Activated CD4-positive, CD25-positive, alpha-beta regulatory T cell treated with anti-CD3 and anti-CD28 coated beads, Interleukin-2, amount 50 U/mL, for 24 hours (primary cell): Measurements from ENCODE around the gene FGF4.

Experiments
- ATAC-seq, 2 donors: fragments of 150-1000 bp; cut with Tn5 transposase; one replicate each; pipeline ENCODE4 v1.10.0; 2021; ENCODE audit warnings: mild to moderate bottlenecking in 1 of 2, moderate library complexity in 1 of 2

Gene FGF4, protein sequence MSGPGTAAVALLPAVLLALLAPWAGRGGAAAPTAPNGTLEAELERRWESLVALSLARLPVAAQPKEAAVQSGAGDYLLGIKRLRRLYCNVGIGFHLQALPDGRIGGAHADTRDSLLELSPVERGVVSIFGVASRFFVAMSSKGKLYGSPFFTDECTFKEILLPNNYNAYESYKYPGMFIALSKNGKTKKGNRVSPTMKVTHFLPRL

DNA sequence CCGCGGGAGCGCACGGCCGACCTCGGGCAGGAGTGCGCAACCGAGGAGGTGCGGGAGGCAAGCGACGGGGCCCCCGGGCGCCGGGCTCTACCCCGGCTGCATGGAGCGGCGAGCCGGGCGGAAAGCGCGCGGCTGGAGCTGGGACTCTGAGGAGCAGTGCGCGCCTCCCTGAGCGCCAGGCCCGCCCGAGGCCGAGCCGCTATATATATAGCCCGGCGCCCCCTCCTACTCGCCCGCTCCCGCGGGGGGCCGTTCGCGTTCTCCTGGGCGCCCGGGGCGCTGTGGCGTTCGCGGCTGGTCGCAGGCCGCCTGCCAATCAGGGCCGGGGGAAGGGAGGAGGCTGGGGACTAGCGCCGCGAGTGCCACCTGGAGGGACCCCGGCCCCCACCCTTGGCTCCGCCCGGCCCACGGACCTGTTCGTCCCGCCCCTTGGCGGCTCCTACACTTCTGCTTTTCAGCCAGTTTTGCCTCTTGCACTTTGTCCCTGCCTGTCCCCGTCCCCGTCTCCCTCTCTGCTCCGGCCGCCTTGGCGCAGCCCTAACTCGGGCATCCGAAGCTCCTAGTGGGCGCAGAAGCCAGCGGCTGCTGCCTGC lies at the start of gene FGF4:
Gene FGF4, minus strand, starts transcription at position 179 of the 593 bp plus-strand sequence. CDS start 257 bp downstream, outside the sequence.
- ATAC-seq: no peak

DNA sequence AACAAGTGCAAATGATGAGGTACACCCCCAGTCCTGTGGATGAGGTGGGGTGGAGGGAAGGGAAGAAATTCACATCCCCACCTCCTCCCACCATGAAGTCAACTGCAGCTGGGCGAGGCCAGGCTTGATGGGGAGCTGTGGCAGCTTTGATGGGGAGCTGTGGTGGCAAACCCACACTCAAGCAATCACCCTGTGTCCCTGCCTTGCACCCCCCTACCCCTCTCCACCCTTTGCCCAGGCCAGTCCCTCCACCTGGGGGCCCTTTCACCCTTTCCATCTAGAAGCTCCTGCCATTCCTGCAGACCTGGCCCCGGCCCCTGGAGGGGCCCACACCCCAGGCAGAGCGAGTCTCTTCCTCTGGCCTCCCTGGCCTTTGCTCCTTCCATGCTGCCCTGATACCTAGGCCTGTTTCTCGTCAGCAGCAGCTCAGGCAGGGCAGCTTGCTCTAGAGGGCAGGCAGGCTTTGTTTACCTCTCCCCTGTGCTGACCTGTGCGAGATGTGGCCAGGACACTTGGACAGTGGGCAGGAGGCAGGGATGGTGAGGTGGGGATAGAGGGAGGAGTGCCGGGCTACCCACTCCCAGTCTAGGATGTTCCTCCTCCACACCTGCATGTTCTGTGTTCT lies 48.6 kb upstream of the FGF4 start:
- no peak for ATAC-seq

DNA sequence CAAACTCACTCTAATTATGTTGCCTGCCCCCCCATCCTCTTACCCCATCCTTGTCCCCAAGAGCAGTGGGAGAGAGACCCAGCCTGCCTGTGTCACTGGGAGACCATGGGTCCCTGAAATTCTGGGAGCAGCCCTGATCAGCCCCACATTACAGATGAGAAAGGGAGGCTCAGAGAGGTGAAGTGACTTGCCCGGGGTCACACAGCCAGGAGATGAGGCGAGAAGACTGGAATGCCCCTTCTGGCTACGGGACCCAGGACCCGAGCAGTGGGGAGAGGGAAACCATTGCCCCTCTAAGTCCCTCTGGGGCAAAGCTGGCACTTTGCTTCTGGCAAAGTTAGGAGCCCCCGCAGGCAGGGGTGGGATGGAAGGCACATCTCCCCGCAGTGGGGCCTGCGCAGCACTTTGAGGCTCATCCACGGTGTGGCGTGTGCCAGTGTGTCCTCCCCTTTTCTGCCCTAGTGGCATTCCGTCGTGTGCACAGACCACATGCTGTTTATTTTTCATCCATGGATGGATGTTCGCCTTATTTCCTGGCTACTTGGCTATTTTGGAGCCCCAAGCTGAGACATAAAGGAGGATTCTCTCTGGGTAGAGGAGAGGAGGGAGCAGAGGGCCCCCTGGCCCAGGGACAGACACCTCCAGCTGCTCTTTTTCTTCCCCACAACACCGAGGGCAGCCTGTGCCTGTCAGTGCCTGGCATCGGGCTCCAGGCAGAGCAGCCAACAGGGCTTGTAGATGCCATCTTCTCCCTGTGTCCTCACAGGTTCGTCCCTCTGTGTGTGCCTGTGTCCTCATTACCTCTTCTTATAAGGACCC lies 47.7 kb upstream of the FGF4 start:
- no peak for ATAC-seq

DNA sequence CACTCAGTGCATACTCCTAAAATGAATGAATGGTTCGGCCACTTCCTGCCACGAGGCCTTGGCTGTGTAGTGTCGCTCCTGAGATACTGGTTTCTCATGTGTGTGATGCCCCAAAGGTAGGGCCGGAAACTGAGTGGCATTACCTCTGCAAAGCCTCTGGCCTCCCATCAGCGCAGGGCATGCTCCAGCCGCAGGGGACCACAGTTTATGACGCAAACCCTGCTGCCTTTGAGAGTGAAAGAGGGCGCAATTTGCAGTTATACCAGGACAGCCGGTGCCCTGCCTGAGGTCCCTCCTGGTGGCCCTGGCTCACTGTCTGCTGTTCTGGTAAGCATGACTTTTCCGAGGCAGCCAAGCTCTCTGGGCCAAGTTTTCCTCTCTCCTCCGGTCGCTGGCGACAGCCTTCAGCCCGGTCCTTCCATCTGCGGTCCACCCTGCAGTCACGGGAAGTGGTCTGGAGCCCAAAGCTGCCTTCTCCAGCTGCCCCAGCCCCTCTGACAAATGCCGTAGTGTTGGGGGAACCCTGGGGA lies 46.4 kb upstream of the FGF4 start:
- no peak for ATAC-seq

DNA sequence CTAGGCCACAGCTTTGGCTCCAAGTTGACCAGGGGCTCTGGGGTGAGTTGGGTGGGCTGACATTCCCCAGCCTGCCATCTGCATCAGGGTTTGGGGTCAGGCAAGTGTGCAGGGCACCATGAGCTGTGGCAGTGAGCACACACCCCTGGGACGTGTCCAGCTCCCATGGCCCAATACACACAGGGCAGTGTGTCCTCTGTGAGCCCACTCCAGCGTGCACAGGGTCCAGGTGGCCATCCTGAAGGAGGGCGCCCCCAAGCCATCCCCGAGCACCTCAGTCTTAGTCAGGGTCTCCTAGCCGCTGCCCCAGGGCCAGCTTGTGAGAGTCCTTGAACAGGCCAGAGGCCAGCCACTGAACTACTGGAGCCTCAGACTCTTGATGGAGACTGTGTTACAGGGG lies 45.3 kb upstream of the FGF4 start:
- ATAC-seq: no peak

DNA sequence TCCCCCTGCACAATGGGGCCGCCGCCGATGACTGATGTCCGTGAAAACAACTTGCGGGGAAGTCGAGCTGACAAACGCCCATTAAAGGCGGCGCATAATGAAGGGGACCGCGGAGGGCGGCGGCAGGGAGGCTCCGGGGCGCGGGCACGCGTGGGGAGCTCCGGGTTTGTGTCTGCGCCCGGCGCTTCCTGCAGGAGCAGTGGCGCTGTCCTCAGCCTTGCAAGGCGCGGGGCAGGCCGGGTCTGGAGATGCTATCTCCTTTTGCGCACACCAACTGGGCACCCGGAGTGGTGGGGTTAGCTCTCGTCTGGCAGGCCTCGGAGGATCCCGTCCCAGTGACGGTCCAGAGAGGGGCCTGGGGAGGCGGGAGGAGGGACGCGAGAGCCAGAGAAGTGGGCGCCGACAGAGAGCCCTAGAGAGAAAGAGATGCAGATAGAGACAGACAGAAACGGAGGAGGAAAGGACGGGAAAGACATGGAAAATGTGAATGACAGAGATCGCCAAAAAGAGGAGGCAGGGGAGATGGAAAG lies 44.5 kb upstream of the FGF4 start:
- ATAC-seq: no peak

DNA sequence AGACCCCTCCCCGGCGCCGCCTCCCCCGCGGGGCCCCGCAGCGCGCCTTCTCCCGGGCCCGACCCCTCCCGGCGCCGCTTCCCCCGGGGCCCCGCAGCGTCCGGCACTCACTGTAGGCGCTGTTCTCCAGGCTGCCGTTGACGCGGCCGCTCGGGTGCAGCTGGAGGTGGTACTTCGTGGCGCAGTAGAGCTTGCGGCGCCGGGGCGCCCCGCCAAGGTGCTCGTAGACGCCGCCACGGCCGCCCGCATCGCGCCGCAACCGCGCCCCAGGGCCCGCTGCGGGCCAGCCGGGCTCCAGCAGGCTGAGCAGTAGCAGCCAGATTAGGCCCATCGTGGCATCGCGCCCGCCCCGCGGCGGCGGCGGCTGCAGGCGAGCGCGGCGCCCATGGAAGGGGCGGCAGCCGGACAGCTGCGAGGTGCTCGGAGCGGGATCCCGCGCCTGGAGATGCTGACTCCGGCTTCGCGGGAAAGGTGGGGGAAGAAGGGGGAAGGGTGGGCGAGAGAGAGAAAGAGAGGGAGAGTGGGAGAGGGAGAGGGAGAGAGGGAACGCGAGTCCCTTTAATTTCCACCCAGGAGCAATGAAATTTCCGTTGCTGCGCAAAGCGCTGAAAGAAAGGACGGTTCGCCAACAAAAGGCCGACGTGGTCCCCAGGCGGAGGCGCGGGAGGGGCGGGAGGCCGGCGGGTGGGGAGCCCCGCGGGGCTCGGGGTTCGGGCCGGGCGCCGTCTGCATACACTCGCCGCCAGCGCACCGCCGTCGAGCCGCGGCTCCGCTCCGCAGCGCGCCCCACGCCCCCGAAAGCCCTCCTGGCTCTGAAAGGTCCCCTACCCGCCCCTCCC lies 43.7 kb upstream of the FGF4 start, which contains the start of gene FGF3:
Gene FGF3, minus strand, starts transcription at position 814 of the 839 bp plus-strand sequence. Its CDS starts 483 bp downstream, at position 331.
- ATAC-seq: no peak

DNA sequence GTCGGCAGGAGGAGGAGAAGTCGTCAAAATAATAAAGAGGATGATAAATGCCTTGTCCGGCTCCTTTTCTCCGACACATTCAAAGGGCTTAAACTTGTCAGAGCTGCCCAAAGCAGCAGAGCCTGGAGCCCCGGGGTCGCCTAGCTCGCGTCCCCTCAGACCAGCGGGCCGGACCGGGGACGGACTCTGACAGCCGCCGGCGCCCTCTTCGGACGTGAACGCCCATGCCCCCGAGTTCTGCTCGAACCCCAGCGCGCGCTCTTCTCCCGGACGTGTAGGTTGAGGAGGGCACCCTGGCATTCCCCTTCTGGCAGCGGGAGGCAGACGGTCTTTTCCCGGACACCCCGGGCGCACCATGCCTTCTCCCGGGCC lies 43.1 kb upstream of the FGF4 start:
- no peak for ATAC-seq

DNA sequence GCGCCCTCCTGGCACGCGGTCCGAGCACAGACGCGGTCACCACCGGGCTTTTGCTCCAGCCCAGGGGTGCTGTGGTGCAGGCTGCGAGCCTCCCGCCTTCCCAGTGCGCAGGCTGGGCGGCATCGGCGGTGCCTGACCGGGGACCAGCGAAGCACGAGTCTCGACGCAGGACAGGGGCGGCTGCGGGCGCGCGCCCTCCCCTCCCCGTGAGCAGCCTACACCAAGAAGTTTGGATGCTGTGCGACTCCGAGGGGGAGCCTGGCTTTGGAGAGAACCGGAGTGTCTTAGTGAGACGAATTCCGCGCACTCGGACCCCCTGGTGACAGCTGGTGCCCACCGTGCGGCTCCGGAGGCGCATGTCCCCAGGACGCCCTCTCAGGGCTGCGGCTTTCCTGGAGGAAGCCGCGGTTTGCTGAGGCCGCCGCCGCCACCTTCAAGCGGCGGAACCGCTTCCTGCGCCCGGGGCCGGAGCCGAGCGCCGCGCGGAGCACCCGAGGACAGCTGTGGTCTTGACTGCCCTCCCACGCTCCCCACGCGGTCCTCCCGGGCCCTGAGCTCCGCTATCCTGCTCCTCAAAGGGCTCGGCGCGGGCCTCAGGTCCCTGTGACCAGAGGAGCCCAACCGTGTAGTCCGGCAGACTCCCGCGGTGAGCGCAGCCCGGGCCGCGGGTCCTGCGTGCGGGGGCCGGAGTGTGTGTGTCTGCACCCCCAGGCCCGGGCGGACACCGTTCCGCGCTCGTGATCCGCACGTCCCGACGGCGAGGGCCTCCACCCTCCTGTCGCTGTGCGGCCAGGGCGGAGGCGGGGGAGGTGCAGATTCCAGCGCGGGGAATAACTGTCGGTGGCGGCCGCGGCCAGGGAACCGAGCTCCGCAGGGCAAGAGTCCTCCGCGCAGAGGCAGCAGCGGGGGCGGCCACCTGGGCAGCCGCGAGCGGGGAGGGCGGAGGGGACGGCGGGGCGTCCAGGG lies 42.4 kb upstream of the FGF4 start:
- ATAC-seq: no peak

DNA sequence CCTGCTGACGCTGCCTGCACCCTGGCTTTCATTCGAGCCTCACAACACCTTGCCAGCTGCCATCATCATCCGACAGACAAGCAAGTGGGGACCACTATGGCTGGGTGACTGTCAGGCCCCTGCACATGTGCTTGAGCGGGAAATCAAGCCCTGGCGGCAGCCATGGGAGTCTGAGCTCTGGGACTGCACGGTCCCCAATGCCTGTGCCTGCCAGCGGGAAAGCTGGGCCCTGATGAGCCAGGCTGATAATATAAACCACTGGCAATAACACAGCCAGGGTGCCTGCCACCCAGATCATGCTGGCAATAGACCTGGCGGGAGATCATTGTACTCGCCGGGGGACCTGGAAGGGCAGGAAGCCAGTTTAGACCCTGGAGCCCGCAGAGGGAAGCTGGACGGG lies 41.5 kb upstream of the FGF4 start:
- no peak for ATAC-seq

DNA sequence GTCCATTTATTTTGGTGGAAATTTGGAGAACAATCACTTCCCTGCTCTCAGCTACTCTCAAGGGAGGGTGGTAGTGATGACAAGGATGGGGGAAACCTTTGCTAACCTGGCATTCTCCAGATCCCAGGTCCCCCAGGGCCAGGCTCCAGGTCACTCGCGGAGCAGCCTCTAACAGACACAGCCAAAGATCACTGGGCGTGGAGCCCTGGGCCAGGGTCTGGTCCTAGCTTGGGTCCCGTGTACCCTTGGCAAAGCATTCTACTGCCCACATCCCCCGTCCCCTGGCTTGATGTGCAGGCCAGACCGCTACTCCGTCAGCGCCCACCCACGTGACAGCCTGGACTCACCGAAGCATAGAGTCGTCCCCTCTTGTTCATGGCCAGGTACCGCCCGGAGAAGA lies 40.8 kb upstream of the FGF4 start:
- no peak for ATAC-seq

DNA sequence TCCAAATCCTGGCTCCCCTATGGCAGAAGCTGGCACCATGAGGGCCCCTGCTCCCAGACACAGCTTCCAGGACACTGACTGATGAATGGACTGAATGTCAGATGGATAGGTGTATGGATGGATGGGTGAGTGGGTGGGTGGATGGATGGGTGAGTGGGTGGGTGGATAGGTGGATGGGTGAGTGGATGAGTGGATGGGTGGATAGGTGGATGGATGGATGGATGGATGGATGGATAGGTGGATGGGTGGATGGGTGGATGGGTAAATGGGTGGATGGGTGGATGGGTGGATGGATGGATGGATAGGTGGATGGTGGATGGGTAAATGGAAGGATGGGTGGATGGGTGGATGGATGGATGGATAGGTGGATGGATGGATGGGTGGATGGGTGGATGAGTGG lies 39.8 kb upstream of the FGF4 start:
- ATAC-seq: no peak

DNA sequence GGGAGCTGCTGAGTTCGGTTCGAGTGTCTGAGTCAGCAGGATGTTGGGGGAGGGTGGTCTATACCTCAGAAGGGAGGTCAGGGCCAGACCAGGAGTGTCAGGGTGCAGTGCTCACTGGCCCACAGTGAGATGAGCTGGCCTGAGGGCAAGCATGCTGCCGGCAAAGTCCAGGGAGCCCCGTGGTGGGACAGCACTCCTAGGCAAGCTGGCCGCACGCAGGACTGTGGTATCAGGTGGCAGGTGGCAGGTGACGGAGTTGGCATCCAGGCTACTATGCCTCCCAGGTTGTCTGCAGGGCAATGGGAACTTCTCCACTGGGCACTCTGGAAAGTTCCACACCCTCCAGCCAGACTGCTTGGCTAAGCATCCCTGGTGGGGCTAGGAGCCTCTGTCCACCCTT lies 39.3 kb upstream of the FGF4 start:
- ATAC-seq: no peak

DNA sequence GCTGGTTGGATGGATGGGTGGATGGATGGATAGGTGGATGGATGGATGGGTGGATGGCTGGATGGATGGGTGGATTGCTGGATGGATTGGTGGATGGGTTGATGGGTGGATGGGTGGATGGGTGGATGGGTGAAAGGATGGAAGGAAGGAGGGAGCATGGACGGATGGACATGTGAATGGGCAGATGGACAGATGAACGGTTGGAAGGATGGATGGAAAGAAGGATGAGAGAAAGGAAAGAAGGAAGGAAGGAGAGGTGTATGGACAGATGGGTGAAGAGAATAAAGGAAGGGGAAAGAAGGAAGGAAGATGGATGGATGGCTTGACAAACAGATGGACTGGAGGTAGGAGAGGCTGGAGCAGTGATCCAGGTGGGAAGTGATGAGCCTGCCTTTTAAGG lies 38.7 kb upstream of the FGF4 start:
- no peak for ATAC-seq

DNA sequence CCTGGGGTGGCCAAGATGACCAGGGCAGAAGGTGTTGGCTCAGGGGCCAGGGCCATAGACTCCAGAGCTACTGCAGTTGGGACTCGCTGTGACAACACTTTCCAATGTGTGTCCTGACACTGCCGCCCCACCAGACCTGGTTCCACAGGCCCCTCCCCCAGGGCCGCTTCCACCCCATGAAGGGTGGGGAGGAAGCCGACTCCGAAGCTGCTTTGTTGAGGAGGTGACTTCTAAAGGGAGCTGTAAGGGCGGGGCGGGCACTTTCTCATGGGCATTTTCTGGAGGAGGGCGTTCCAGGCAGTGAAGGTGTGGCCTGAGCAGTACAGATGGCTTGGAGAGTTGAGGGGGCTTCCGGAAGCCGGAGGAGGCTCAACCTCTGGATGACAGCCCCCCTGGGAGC lies 37.8 kb upstream of the FGF4 start:
- no peak for ATAC-seq

DNA sequence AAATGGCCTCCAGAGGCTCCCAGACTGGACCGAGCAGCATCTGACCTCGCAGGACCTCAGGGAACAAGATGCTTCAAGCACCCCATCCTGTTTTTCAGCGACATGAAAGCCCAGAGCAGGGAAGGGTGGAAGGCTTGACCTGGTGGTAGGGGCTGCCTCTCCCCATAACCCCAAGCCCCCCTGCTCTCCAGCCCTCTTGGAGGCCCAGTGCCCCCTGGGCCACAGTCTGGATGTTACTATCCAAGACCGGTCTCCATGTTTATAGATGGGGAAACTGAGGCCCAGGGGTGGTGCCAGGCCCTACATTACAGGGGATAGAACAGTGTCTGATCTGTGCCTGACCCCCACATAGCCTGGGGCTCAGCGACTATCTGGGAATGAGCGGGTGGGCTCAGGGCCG lies 37.1 kb upstream of the FGF4 start:
- no peak for ATAC-seq

DNA sequence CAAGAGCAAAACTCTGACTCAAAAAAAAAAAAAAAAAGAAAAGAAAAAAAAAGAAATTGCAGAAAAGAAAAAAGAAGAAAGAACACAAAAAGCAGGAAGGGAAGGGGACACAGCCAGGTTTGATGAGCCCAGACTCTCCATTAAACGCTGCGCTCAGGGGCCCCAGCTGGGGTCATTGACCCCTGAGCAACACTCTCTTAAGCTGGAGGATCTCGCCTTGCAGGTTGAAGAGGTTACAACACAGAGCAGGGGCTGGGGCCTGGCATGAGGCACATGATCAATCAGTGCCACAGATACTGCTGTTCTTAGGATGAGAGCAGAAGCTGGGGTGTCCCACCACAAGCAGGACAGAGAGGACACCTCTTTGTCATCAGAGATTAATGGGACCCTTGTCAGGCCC lies 36.3 kb upstream of the FGF4 start:
- ATAC-seq: no peak

DNA sequence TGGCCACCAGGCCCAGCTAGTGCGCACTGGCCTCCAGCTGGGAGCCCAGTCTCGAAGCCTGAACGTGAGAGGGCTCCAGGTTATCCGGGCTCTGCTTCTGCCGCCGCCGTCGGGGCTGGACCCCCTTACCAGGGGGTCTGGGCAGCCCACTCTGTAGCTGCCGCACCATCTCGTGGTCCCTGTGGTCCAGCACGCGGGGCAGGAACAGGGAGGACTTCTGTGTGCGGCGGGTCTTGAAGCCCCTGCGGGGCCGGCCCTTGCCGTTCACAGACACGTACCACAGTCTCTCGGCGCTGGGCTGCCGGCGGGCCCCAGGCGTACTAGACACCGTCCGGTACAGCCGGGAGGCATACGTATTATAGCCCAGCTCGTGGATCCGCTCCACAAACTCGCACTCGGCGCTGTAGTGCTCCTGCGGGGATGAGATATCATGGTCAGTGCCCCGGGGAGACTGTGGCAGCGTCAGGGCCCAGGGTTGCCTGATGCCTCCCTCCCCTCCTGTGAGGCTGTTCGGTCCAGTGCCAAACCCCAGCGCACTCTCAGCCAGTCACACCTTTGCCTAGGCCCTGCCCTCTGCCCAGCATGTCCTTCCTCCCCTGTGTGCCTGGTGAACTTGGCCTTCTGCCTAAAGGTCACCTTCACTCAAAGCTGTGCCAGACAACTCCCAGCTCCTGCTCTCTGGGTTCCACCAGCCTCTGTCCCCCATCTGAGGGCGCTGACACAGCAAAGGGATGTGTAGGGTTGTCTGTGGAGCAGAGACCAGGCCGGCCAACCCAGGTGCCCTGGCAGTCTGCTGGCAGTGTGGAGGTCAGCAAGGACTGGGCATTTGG lies 35.4 kb upstream of the FGF4 start:
- ATAC-seq: no peak

DNA sequence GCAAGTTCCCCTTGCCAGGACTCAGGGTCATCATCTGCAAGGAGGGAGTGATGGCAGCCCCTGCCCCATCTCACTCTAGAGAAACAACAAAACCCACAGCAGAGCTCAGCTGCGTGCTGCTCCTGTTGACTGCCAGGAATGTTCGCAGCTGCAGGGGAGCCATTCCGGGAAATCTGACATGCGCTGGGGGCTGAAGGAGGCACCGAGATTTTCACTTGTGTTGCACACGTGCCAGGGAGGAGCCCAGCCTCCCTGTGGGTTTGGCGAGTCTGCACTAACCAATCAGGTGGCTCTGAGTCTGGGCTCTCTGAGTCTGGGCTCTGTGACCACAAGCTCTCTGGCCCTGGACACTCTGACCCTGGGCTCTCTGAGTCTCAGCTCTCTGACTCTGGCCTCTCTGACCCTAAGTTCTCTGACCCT lies 33.5 kb upstream of the FGF4 start:
- ATAC-seq: no peak
